ENCODE data around the gene RNF125.
"Not testable (repeated sequence)": the region's sequence is repeated elsewhere in the genome, so short reads cannot be mapped to it uniquely, and the experiment has no call there.

Gene RNF125

GRCh38 chr18:32081881-32082280 lies 63.3 kb downstream of the RNF125 start:
- peaks cover 4 to 35% (median 26%) of the 10 kb centered on the region in 5 donors for H3K4me1 ChIP-seq (ENCODE audit: control insufficient read depth in 5 of 5, insufficient read depth in 5 of 5, low read length in 5 of 5)
- no peak overlapping the region for H3K9ac ChIP-seq (ENCODE audit: low read length in 5 of 5)
- no peaks in the 10 kb centered on the region for H3K36me3 ChIP-seq (ENCODE audit: control insufficient read depth in 5 of 5, insufficient read depth in 5 of 5, low read length in 5 of 5)
- no peak overlapping the region for H3K4me3 ChIP-seq (ENCODE audit: low read depth in 1 of 5, low read length in 5 of 5)
- no peaks in the 10 kb centered on the region for H3K27me3 ChIP-seq (ENCODE audit: control insufficient read depth in 5 of 5, insufficient read depth in 4 of 5, low read length in 5 of 5)
- no peak overlapping the region for H3K27ac ChIP-seq (ENCODE audit: low read depth, low read length)
- no peaks in the 10 kb centered on the region for H3K9me3 ChIP-seq (ENCODE audit: control insufficient read depth in 5 of 5, low read length in 5 of 5)

GRCh38 chr18:32083781-32084180 lies 65.2 kb downstream of the RNF125 start:
- Histone ChIP-seq H3K27me3 (ENCODE audit: control insufficient read depth in 5 of 5, insufficient read depth in 4 of 5, low read length in 5 of 5) (no peaks in the 10 kb centered on the region), H3K9me3 (ENCODE audit: control insufficient read depth in 5 of 5, low read length in 5 of 5) (no peaks in the 10 kb centered on the region), H3K9ac (ENCODE audit: low read length in 5 of 5) (no peak overlapping the region), H3K4me3 (ENCODE audit: low read depth in 1 of 5, low read length in 5 of 5) (no peak overlapping the region), H3K27ac (ENCODE audit: low read depth, low read length) (peak overlapping the region; percentile 72), H3K4me1 (ENCODE audit: control insufficient read depth in 5 of 5, insufficient read depth in 5 of 5, low read length in 5 of 5) (peaks cover 4 to 35% (median 26%) of the 10 kb centered on the region in 5 donors), H3K36me3 (ENCODE audit: control insufficient read depth in 5 of 5, insufficient read depth in 5 of 5, low read length in 5 of 5) (no peaks in the 10 kb centered on the region)

GRCh38 chr18:32086881-32087280 lies 68.3 kb downstream of the RNF125 start:
- Histone ChIP-seq H3K4me1 (ENCODE audit: control insufficient read depth in 5 of 5, insufficient read depth in 5 of 5, low read length in 5 of 5) (peaks cover 3 to 40% (median 28%) of the 10 kb centered on the region in 5 donors), H3K4me3 (ENCODE audit: low read depth in 1 of 5, low read length in 5 of 5) (no peak overlapping the region), H3K27ac (ENCODE audit: low read depth, low read length) (no peak overlapping the region), H3K9me3 (ENCODE audit: control insufficient read depth in 5 of 5, low read length in 5 of 5) (no peaks in the 10 kb centered on the region), H3K36me3 (ENCODE audit: control insufficient read depth in 5 of 5, insufficient read depth in 5 of 5, low read length in 5 of 5) (no peaks in the 10 kb centered on the region), H3K27me3 (ENCODE audit: control insufficient read depth in 5 of 5, insufficient read depth in 4 of 5, low read length in 5 of 5) (no peaks in the 10 kb centered on the region), H3K9ac (ENCODE audit: low read length in 5 of 5) (no peak overlapping the region)

- peaks cover 2 to 31% (median 23%) of the 10 kb centered on the region in 5 donors for H3K4me1 ChIP-seq (ENCODE audit: control insufficient read depth in 5 of 5, insufficient read depth in 5 of 5, low read length in 5 of 5)
- not testable (repeated sequence) for H3K27me3 ChIP-seq (ENCODE audit: control insufficient read depth in 5 of 5, insufficient read depth in 4 of 5, low read length in 5 of 5); H3K36me3 ChIP-seq (ENCODE audit: control insufficient read depth in 5 of 5, insufficient read depth in 5 of 5, low read length in 5 of 5); H3K9ac ChIP-seq (ENCODE audit: low read length in 5 of 5); H3K9me3 ChIP-seq (ENCODE audit: control insufficient read depth in 5 of 5, low read length in 5 of 5); H3K4me3 ChIP-seq (ENCODE audit: low read depth in 1 of 5, low read length in 5 of 5); H3K27ac ChIP-seq (ENCODE audit: low read depth, low read length)
Measured at GRCh38 chr18:32090831-32091230, 72.2 kb downstream of the RNF125 start.

- peaks cover 0 to 4% (median 2%) of the 10 kb centered on the region in 5 donors for H3K36me3 ChIP-seq (ENCODE audit: control insufficient read depth in 5 of 5, insufficient read depth in 5 of 5, low read length in 5 of 5)
- no peaks in the 10 kb centered on the region for H3K9me3 ChIP-seq (ENCODE audit: control insufficient read depth in 5 of 5, low read length in 5 of 5)
- H3K4me1 ChIP-seq (ENCODE audit: control insufficient read depth in 5 of 5, insufficient read depth in 5 of 5, low read length in 5 of 5) = peaks cover 2 to 27% (median 18%) of the 10 kb centered on the region in 5 donors
- H3K4me3 ChIP-seq (ENCODE audit: low read depth in 1 of 5, low read length in 5 of 5) = peak overlapping the region; percentile 45 to 93 (median 61)
- H3K27me3 ChIP-seq (ENCODE audit: control insufficient read depth in 5 of 5, insufficient read depth in 4 of 5, low read length in 5 of 5) = no peaks in the 10 kb centered on the region
- H3K27ac ChIP-seq (ENCODE audit: low read depth, low read length) = peak overlapping the region; percentile 98
- peak overlapping the region in 4 of 5 donors; percentile 59 to 89 (median 85) for H3K9ac ChIP-seq (ENCODE audit: low read length in 5 of 5)
Measured at GRCh38 chr18:32091325-32091723, 72.7 kb downstream of the RNF125 start.

- Histone ChIP-seq H3K27me3 (ENCODE audit: control insufficient read depth in 5 of 5, insufficient read depth in 4 of 5, low read length in 5 of 5) (no peaks in the 10 kb centered on the region), H3K4me1 (ENCODE audit: control insufficient read depth in 5 of 5, insufficient read depth in 5 of 5, low read length in 5 of 5) (peaks cover 2 to 27% (median 18%) of the 10 kb centered on the region in 5 donors), H3K36me3 (ENCODE audit: control insufficient read depth in 5 of 5, insufficient read depth in 5 of 5, low read length in 5 of 5) (peaks cover 0 to 4% (median 2%) of the 10 kb centered on the region in 5 donors)
Measured at GRCh38 chr18:32091724-32092421, 73.2 kb downstream of the RNF125 start, which contains the start of gene RNF138. TSS of gene RNF138 (plus strand) at chr18:32091874. CDS start at chr18:32092777, 903 bp downstream.

GRCh38 chr18:32092422-32093101 lies 73.9 kb downstream of the RNF125 start:
- Histone ChIP-seq H3K4me3 (ENCODE audit: low read depth in 1 of 5, low read length in 5 of 5) (peak overlapping the region; percentile 35 to 93 (median 82)), H3K4me1 (ENCODE audit: control insufficient read depth in 5 of 5, insufficient read depth in 5 of 5, low read length in 5 of 5) (peaks cover 2 to 29% (median 18%) of the 10 kb centered on the region in 5 donors), H3K27ac (ENCODE audit: low read depth, low read length) (peak overlapping the region; percentile 98), H3K9me3 (ENCODE audit: control insufficient read depth in 5 of 5, low read length in 5 of 5) (no peaks in the 10 kb centered on the region), H3K9ac (ENCODE audit: low read length in 5 of 5) (peak overlapping the region in 4 of 5 donors; percentile 79 to 95 (median 92)), H3K27me3 (ENCODE audit: control insufficient read depth in 5 of 5, insufficient read depth in 4 of 5, low read length in 5 of 5) (no peaks in the 10 kb centered on the region), H3K36me3 (ENCODE audit: control insufficient read depth in 5 of 5, insufficient read depth in 5 of 5, low read length in 5 of 5) (peaks cover 0 to 4% (median 2%) of the 10 kb centered on the region in 5 donors)

More at GRCh38 chr18:32091724-32092421, 73.2 kb downstream of the RNF125 start, which contains the start of gene RNF138:
- peak within 1 kb of the TSS; percentile 45 to 93 (median 82) for H3K4me3 ChIP-seq (ENCODE audit: low read depth in 1 of 5, low read length in 5 of 5)
- H3K9ac ChIP-seq (ENCODE audit: low read length in 5 of 5) = peak within 1 kb of the TSS in 4 of 5 donors; percentile 79 to 95 (median 92)
- H3K27ac ChIP-seq (ENCODE audit: low read depth, low read length) = peak within 1 kb of the TSS; percentile 98
- no peaks in the 10 kb centered on the region for H3K9me3 ChIP-seq (ENCODE audit: control insufficient read depth in 5 of 5, low read length in 5 of 5)

- Histone ChIP-seq H3K27ac (ENCODE audit: low read depth, low read length) (peak overlapping the region; percentile 98), H3K36me3 (ENCODE audit: control insufficient read depth in 5 of 5, insufficient read depth in 5 of 5, low read length in 5 of 5) (peaks cover 0 to 4% (median 2%) of the 10 kb centered on the region in 5 donors), H3K4me3 (ENCODE audit: low read depth in 1 of 5, low read length in 5 of 5) (peak overlapping the region; percentile 78 to 93 (median 82)), H3K9ac (ENCODE audit: low read length in 5 of 5) (peak overlapping the region; percentile 79 to 95 (median 93)), H3K4me1 (ENCODE audit: control insufficient read depth in 5 of 5, insufficient read depth in 5 of 5, low read length in 5 of 5) (peaks cover 2 to 29% (median 18%) of the 10 kb centered on the region in 5 donors), H3K9me3 (ENCODE audit: control insufficient read depth in 5 of 5, low read length in 5 of 5) (no peaks in the 10 kb centered on the region), H3K27me3 (ENCODE audit: control insufficient read depth in 5 of 5, insufficient read depth in 4 of 5, low read length in 5 of 5) (no peaks in the 10 kb centered on the region)
Measured at GRCh38 chr18:32093102-32093511, 74.5 kb downstream of the RNF125 start.

GRCh38 chr18:32093523-32093922 lies 74.9 kb downstream of the RNF125 start:
- Histone ChIP-seq H3K36me3 (ENCODE audit: control insufficient read depth in 5 of 5, insufficient read depth in 5 of 5, low read length in 5 of 5) (peaks cover 0 to 4% (median 2%) of the 10 kb centered on the region in 5 donors), H3K4me3 (ENCODE audit: low read depth in 1 of 5, low read length in 5 of 5) (peak overlapping the region; percentile 78 to 93 (median 82)), H3K9ac (ENCODE audit: low read length in 5 of 5) (peak overlapping the region; percentile 79 to 95 (median 93)), H3K4me1 (ENCODE audit: control insufficient read depth in 5 of 5, insufficient read depth in 5 of 5, low read length in 5 of 5) (peaks cover 2 to 29% (median 18%) of the 10 kb centered on the region in 5 donors), H3K27ac (ENCODE audit: low read depth, low read length) (peak overlapping the region; percentile 98), H3K27me3 (ENCODE audit: control insufficient read depth in 5 of 5, insufficient read depth in 4 of 5, low read length in 5 of 5) (no peaks in the 10 kb centered on the region), H3K9me3 (ENCODE audit: control insufficient read depth in 5 of 5, low read length in 5 of 5) (no peaks in the 10 kb centered on the region)
